ENCODE measurements around the gene CCDC68. TPM values are rescaled to one million over a fixed set of nuclear protein-coding genes. Genes with fewer than 3 reads are reported as not detected.

The CCDC68 gene
- total and polyA plus RNA-seq, 12 donors = 1.8 to 12.7 (median 3.4) TPM

- Histone ChIP-seq H3K4me3 (no peak overlapping the region), H3K36me3 (no peaks in the 10 kb centered on the region), H3K27ac (no peak overlapping the region), H3K4me1 (no peaks in the 10 kb centered on the region), H3K27me3 (no peaks in the 10 kb centered on the region), H3K9me3 (no peaks in the 10 kb centered on the region)
- 66 to 76% methylated on average over 4 of the region's 4 CpGs for WGBS, 2 donors
- ATAC-seq = no peak
- TF ChIP-seq CTCF (IDR thresholded peaks at IDR 0.05) = no peak
- intact Hi-C loops (cut with DNase I) = no loop called here
- DNase-seq = no peak
Observed at GRCh38 chr18:54991981-54992380, 32.7 kb upstream of the CCDC68 start.

GRCh38 chr18:54984908-54985307 is 25.6 kb upstream of the CCDC68 start:
- TF ChIP-seq CTCF (IDR thresholded peaks at IDR 0.05) = no peak
- no peaks in the 10 kb centered on the region for H3K36me3 ChIP-seq
- H3K9me3 ChIP-seq = no peaks in the 10 kb centered on the region
- ATAC-seq (no peak), DNase-seq (no peak)
- H3K4me3 ChIP-seq = no peak overlapping the region
- 88 to 91% methylated on average over 4 of the region's 4 CpGs for WGBS, 2 donors
- H3K27me3 ChIP-seq = no peaks in the 10 kb centered on the region
- H3K27ac ChIP-seq = no peak overlapping the region
- intact Hi-C loops (cut with DNase I) = loop anchor here (5.0 to 10.0 kb wide), 10 partner anchors 303 to 593 kb away; no protein-coding TSS in a partner anchor
- H3K4me1 ChIP-seq = no peaks in the 10 kb centered on the region

GRCh38 chr18:54983791-54984190 is 24.5 kb upstream of the CCDC68 start:
- Histone ChIP-seq H3K9me3 (no peaks in the 10 kb centered on the region), H3K4me1 (no peaks in the 10 kb centered on the region), H3K27ac (no peak overlapping the region), H3K36me3 (no peaks in the 10 kb centered on the region), H3K27me3 (no peaks in the 10 kb centered on the region), H3K4me3 (no peak overlapping the region)
- TF ChIP-seq CTCF (IDR thresholded peaks at IDR 0.05) = no peak
- WGBS, 2 donors = 83 to 84% methylated on average over 3 of the region's 3 CpGs
- no peak for DNase-seq
- ATAC-seq = no peak
- intact Hi-C loops (cut with DNase I) = loop anchor here (1.0 to 10.0 kb wide), 13 partner anchors 301 to 591 kb away; no protein-coding TSS in a partner anchor

DNA sequence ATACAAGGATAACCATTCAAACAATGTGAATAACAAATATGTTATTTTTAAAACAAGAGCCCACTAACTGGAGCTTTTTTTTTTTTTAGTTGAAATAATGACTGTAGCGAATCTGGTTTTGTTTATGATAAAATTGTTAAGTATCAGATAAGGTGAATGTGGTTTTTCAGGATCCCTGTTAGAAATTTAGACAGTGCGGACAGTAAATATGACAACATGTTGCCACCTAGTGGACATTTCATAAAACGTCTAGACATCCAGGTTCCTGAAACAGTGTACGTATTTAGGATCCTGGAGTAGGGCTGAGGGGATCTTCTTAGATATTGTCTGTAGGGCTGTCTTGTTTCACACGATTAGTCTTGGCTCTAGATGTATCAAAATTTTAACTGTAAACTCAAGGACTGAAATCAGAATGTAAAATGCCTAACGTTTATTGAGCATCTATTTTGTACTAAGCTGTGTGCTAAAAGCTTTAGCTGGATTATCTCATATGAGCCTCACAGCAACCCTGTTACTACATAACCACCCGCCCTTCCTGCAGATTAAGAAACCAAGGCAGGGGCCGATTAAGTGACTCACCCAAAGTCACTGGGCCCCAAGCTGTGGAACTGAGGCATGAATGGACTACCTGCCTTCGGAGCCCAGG is 23.9 kb upstream of the CCDC68 start:
- Histone ChIP-seq H3K27me3 (no peaks in the 10 kb centered on the region), H3K9me3 (peaks cover 0 to 4% (median 0%) of the 10 kb centered on the region in 11 donors), H3K27ac (no peak overlapping the region), H3K4me3 (no peak overlapping the region), H3K36me3 (no peaks in the 10 kb centered on the region), H3K4me1 (no peaks in the 10 kb centered on the region)
- intact Hi-C loops (cut with DNase I) = loop anchor here (1.0 to 10.0 kb wide), 13 partner anchors 301 to 591 kb away; no protein-coding TSS in a partner anchor
- ATAC-seq (peak in 6 of 8 donors; percentile 52 to 70 (median 62)), DNase-seq (peak in 1 of 2 donors; percentile 12)
- WGBS, 2 donors = 26 to 30% methylated on average over 9 of the region's 9 CpGs
- peak; percentile 48 to 84 (median 75) for TF ChIP-seq CTCF (IDR thresholded peaks at IDR 0.05)
